SIG-M5 treated with dmso at 0.1 percent for 504 hours (cell line): ENCODE data around the gene ADNP.

Source experiments
- DNase-seq: peaks from one replicate; lab custom pipeline; 2025; ENCODE audit not compliant: unreplicated experiment; lab: John Stamatoyannopoulos, UW

ADNP gene

DNA sequence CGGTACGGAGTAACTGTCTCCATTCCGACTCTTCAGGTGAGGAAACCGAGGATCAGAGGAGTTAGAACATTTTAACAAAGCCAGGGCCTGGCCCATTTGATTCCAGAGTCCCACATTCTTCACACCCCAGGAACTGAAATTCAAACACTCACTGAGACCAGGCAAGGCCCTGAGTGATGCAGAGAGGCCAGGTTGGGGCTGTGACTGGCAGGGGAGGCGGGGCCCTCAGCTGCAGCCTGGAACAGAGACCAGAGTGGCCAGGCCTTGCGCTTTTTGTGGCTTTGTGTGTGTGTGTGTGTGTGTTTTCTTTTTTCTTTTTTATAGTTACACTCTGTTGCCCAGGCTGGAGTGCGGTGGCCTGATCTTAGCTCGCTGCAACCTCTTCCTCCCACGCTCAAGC is 79.2 kb downstream of the ADNP start:
- no peak for DNase-seq

GRCh38 chr20:50850721-50851286 is 80.4 kb downstream of the ADNP start:
- DNase-seq = no peak

DNA sequence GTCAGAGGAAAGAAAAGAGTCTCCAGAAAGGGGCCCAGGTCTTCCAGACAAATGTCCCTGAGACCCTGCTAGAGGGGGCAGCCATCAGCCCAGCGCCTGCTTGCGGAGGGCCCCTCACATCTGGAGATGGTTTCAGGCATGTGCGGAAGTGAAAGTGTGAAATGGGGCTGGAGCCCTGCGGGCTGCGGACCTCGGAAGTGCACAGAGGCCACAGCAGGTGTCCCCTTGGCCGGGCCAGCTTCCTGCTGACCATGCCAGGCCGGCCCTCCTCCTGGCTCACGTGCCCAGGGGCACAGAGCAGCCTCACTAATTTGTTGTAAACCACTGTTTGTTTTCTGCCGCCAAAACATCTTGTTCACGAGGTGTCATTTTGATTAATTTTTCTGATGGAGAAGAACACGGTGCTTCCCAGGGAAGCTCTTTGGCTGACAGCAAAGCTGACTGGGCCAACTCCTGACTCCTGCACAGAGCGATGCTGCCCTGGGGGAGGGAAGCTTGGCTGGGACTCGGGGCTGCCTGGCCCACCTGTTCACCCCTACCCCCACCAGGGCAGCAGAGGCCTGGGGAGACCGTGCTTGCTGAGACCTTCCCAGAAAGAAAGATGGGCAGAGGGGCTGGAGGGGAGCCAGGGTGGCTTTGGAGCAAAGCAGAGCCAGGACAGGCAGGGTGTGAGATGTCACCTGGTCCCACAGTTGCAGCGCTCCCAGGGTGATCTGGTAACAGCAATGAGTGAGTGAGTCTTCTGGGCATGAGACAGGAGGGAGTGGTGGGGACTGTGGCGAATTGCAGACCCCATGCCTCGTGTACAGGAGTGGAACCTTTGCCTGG is 82.2 kb downstream of the ADNP start:
- no peak for DNase-seq

DNA sequence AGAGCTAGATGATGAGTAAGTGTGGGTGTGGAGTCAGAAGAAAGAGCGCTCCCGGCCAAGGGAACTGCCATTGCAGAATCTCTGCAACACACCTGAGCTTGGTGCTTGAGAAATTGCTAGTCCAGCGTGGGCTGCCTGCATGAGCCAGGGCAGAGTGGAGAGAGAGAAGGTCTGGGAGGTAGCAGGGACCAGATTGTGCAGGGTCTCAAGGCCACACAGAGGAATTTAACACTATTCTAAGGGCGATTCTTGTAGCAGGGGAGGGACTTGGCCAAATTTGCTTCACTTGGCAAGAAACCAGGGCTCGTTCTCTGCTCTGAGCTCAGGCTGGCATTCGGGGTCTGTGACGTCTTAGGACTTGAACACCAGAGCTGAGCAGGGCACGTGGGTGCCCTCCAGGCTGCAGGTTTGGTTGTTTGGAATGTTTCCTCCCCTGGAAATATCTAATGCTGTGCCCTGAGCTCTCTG is 82.9 kb downstream of the ADNP start:
- DNase-seq = no peak

DNA sequence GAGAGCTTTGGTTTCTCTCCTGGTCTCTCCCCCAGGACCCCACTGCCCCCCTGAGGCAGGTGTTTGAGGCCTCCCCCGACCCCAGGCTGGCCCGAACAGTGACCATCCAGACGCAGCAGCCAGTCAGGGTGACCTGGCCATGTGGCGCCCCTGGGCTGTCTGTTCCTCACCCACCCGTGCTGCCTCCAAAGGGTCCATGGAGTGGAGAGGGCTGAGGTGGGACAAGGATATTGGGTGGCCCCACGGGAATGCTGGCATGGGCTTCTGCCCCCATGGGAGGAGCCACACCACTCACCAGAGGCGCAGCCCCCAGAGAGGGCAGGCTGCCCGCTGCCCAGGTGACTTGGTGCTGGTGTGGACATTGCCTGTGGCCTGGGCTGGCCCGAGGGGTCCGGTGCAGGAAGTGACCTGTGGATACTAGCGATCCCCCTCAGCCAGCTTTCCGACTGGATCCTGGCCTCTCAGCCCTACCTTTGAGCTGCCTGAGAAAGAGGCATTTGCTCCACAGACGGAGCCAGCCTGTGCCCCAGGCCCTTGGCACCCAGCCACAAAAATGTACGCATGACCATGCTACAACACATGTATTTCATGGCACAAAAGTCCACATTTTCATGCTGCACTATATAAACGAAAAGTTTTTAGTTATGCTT is 85.5 kb downstream of the ADNP start:
- no peak for DNase-seq

DNA sequence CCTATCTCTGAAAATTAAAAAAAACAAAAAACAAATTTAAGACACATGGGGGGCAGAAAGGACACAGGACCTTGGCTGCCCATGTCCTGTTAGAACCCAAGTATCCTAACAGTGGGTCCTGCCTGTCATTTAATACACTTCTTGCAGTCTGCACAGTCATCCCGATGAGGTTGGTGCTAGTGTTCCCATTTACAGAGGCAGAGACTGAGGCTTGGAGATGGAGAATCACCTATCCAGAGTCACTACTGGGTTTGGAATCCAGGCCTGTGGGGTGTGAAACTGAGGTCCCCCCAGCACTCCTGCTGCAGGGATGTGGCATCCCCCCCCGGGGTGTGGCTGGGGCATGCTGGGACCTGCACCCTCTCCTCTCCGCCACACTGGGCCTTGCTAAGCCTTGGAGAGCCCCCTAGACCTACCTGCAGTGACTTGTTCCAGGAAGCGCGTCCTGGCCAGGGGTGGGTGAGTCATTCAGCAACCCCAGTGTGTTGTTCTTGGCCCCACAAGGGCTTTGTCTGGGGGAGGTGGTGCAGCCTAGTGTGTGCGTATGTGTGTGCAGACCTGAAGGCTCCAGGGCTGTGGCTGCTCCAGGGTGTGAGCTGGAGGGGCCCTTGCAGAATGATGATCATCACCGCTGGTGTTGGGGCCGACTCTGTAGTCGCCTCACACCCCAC is 86.7 kb downstream of the ADNP start:
- no peak for DNase-seq

GRCh38 chr20:50843331-50844276 is 87.6 kb downstream of the ADNP start:
- no peak for DNase-seq

DNA sequence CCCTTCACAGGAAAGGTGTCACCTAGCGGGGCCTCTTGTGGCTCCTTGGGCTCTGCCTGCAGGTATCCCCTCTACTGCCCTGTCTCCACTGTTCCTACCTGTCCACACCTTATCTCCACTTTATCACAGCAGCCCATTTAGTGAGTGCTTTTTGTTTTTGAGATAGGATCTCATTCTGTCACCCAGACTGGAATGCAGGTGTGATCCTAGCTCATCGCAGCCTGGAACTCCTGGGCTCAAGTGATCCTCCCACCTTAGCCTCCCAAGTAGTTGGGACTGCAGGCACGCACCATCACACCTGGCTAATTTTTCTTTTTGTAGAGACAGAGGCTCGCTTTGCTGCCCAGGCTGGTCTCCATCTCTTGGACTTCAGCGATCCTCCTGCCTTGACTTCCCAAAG is 88.4 kb downstream of the ADNP start:
- no peak for DNase-seq
